NCI-H82 treated with DMSO at 0.1 percent for 48 hours (cell line): ENCODE measurements around the gene NFAM1.

Experiments
- DNase-seq: peaks from one replicate; lab custom pipeline; 2025; ENCODE audit not compliant: unreplicated experiment; lab: John Stamatoyannopoulos, UW

The NFAM1 gene

DNA sequence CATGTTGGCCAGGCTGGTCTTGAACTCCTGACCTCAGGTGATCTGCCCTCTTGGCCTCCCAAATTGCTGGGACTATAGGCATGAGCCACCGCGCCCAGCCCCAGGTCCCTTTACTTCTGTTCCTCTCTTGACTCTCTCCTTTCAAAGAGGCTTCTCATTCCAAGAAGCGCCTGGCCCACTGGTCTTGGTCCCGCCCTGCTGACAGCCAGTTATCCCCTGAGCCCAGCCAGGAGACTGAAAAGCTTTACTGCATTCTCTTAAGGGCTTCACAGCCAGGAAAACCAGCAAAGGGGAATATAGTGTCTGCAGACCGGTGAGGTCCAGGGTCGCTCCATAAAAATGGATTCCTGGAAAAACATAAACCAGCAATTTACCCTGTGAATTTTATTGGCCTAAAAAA, 68.3 kb downstream of the NFAM1 start:
- DNase-seq, result no peak

DNA sequence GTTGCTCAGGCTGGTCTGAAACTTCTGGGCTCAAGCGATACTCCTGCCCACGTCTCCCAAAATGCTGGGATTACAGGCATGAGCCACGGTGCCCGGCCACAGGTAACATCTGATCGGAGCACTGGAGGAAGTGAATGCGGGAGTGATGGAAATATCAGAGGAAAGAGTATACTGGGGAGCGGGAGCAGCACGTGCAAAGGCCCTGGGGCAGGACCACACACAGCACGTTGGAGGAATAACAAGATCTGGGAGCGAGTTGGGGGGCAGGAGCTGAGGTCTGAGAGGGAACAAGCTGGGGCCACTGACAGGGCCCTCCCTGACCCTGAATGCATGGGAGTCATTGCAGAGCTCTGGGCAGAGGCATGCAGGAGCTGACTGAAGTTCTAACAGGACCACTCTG, 70.7 kb downstream of the NFAM1 start:
- DNase-seq, result no peak

DNA sequence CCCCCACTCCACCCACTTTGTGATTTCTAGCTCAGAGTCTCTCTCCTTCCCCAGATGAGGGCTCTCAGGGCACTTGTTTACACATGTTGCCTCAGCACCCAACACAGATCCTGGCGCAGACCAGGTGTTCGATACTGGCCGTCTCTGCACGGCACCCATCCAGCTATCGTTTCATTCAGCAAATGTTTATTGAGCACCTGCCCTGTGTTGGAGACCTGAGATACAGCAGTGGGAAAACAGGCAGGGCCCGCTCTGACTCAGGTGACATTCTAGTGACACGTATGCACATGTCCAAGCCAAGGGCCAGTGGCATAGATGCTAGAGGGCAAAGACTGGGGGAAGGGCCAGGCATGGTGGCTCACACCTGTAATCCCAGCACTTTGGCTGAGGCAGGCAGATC, 71.9 kb downstream of the NFAM1 start:
- DNase-seq, result no peak

DNA sequence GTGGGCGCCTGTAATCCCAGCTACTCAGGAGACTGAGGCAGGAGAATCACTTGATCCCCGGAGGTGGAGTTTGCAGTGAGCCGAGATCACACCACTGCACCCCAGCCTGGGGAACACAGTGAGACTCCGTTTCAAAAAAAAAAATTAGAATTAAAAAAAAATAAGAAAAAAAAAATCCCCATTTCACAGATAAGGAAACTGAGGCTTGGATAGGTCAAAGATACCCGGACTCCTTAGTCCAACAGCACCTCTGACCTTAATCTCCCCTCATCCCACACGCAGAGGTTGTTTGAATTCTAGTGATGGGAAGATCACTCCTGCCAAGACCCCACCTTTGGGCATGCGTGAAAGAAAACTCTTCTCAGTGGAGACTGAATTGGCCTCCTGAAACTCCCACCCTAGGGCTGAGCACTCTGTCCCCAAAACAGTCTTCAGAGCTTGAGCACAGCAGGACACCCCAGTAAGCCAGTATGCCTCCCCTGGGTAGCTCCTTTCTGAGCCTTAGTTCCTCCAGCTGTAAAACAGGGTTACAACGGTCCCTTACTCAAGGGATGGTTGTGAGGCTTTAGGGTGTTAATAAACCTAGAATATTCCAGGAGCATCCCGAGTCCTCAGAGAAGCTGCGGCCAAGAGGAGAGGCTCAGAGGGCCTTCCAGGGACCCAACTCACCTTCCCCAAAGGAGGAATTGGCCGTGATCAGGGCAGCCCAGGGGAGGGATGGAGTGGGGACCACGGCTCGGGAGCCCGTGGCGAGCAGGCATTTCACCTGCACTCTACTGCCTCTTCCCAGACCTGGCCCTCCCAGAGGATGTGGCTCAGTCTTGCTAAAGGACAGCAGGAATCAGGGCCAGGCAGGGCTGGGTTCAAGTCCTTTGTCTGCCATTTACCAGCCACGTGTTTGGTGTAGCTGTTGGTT, 73.3 kb downstream of the NFAM1 start:
- no peak for DNase-seq

DNA sequence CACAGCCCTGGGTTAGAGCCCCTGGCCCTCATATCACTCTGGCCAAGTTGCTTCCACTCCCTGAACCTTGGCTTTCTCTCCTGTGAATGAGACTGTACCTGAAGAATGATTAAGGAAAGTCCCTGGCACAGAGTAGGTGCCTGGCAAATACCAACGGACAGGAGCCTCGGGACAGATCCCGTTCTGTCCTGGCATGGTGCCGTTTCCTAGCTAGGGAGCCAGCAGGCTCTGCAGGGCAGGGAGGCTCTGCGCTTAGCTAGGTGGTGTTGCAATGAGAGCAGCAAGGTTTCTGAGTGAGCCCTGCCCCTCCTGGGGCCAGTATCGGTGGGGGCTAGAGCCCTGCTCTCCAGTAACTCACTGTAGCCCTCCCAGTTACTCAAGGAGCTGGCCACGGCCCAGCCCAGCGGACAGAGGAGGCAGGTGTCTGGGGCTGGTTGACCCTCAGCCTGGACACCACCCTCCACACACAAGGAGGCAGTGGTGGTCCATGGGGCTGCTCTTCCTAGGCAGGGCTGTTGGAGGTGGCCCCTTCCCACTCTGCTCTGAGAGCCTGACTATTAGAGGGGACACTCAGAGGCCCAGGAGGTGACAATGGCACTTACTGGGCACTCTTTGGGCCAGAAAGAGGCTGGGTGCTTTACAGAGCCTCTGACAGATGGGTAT, 74.4 kb downstream of the NFAM1 start:
- no peak for DNase-seq

DNA sequence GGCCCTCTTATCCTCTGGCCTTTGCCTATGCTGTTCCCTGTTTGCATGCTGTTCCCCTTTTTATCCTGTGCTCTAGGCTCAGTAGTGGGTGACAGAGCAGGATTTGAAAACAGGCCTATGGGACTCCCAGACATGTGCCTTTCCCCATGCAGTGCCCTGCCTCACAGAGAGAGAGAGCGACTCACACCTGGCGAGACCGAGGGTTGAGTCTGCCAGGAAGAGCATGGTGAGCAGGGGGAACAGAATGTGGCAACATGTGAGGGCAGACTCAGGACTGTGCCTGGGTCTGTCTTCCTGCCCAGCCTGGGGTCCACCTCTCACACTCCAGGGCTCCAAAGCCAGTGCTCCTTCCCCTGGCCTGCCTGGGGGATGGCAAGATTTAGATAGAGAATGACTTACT, 75.0 kb downstream of the NFAM1 start:
- no peak for DNase-seq

DNA sequence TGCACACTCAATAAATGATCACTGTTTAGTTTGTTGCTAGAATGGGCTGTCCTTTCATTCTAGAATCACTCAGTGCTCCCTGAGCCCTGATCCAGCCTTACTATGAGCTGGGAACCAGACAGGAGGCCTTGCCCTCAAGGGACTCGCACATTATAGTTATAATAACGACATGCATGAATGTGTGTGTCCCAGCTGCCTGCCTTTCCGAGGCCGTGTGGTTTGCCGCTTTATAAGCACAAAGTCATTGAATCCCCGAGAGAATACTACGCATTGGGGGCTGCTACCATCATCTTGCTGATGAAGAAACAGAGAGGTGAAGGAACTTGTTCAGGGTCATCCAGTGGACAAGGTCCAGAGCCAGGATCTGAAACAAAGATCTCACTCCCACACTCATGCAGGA, 75.7 kb downstream of the NFAM1 start:
- no peak for DNase-seq

DNA sequence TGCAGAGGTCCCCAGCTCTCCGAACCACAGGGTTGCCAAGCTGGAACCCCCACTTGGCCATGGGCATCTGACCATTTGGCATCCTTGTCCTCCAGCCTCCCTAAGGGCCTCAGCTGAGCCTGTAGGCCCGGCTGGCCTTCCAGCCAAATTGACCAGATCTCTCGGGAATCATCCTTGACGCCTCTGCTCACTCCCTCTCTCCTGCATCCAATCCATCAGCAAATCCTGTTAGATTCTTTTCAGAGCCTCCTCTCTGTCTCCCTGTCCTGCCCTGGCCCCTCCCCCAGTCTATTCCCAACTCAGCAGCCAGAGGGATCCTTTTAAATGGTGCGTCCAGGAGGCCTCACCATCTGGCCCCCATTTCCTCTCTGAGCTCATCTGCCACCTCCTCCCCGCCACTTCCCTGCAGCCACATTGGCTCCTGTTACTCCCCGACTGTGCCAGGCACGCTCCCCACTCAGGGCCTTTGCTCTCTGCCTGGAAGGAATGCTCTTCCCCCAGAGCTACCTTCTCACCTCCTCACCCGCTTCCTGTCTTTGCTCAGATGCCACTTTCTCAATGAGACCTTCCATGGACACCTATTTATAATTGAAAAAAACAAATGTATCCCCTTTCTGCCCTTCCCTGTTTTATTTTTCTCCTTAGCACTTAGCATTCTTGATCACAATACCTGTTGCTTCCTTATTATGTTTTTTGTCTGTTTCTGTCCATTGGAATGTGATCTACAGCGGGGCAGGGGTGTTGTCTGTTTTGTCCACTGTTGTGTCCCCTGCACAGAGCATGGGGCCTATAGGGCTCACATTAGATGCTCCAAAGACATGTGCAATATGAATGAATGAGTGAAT, 78.1 kb downstream of the NFAM1 start:
- peak; percentile 96 for DNase-seq

DNA sequence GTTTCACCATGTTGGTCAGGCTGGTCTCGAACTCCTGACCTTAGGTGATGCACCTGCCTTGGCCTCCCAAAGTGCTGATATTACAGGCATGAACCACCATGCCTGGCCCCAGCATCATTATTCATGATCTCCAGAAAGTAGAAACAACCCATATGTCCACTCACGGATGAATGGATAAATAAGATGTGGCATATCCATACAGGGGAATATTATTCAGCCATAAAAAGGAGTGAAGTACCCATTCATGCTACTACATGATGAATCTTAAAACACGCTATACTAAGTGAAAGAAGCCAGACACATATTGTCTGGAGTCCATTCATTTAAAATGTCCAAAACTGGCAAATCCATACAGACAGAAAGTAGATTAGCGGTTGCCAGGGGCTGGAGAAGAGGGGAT, 81.8 kb downstream of the NFAM1 start:
- DNase-seq, result no peak

DNA sequence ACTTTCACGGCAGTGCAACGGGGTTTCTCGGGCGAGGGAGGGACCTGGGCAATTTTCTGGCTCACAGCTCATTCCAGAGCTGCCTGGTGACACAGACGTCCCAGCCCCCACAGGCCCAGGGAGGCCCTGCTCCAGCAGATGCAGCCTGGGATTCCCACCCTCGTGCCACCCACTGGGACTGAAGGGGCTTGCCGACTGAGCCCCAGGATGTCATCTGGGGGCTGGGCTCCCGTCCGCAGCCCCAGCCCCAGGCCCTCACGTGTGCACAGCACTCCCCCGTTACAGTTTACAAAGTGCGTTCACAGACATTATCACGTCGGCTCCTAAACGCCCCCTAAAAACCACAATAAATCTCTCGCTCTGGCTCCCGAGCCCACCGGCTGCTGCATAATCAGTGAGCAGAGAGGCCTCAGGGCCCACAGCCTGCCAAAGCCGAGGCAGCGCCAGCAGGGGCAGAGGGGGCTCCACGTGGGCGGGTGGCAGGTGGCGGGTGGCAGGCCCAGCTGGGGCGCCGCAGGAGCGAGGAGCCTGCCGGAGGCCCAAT, 84.8 kb downstream of the NFAM1 start:
- DNase-seq, result no peak

DNA sequence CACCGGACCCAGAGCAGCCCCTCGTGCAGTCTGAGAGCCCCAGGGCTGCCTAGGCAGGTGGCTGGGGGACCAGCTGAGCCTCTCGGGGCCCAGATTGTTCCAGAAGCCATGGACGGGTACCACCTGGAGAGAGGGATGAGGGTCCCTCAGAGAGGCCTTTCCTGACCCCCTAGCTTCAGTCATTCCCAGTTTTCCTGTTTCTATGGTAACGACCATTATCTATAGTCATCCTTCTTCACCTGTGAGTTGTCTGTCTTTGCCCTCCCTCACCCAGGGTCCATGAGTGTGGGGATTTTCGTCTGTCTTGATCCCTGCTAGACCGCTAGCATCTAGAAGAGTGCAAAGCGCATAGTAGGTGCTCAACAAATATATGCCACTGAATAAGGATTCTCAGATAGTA, 85.5 kb downstream of the NFAM1 start:
- no peak for DNase-seq

DNA sequence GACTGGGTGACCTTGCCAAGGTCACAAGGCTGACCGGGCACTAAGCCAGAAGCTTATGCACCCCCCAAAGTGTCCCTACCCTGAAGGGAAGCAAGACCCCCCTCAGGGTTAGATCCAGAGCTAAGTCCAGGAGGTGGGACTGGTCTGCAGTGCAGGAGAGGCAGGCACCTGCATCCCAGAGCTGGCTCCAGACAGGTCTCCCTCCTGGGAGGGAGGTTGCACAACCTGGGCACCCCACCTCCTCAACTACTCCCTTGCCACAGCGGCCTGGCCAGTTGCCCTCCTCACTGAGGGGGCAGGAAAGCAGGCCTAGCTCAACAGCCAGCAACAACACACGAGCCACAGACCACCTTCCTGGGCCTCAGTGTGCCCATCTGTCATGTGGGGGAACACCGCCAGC, 86.7 kb downstream of the NFAM1 start:
- no peak for DNase-seq

DNA sequence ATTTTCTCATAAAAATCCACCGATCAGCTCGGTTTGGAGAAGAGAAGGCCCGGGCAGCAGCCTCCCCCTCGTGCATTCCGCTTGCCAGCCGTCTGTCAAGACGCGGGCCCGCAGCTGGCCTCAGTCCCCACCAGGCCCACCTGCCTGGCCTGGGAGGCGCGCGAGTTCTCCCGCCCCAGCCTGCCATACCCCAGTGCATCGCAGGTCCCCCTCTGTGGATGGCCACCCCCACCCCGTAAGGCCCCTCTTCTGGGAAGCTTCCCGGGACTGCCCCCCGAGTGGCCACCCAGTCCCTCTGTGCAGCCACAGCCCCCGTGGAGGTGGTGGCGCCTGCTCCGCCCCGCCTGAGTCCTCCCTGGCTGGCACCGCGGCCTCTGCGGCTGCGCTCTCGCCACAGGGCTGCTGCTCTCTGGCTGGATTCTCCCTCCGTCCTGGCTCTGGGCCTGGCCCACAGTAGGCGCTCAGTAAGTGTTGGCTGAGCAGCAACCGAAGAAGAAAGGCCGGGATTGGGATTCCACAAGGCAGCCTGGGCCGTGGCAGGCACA, 87.8 kb downstream of the NFAM1 start:
- DNase-seq, result no peak

DNA sequence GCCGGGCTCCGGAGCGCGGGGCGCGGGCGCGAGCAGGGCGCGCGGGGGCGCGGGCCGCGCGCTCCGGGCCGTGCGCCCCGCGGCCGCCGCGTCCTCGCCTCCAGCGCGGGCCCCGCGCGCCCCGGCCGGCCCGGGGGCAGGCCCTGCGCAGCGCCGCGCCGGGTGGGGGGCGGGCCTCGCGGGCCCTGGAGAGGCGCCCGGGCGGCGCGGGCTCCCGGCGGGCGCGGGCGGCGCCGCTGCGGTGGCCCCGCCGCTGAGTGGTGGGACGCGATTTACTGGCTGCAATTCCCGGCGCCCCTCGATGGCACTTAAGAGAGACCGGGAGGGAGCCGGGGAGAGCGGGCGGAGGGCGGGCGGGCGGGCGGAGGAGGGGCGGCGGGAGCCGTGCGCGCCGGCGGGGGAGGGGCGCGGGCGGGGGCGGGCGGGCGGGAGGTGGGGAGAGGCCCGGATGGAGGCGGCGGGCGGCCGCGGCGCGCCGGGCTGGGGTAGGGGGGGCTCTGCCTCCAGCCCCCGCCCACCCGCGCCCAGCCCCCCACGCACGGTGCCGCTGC, 88.6 kb downstream of the NFAM1 start:
- no peak for DNase-seq

DNA sequence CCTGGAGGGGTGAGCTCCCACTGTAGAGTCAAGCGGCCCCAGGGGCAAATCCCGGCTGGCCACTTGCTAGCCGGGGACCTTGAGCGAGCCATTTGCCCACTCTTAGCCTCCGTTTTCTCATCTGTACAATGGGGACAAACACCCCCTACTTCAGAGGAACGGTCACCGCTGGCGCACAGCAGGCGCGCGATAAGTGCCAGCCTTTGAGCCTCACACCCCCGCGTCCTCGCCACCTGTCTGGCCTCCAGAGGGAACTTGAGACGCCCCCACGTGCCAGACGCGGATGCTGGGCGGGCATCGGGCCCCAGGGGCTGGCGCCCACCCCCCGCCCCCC, 89.1 kb downstream of the NFAM1 start:
- DNase-seq, result no peak

DNA sequence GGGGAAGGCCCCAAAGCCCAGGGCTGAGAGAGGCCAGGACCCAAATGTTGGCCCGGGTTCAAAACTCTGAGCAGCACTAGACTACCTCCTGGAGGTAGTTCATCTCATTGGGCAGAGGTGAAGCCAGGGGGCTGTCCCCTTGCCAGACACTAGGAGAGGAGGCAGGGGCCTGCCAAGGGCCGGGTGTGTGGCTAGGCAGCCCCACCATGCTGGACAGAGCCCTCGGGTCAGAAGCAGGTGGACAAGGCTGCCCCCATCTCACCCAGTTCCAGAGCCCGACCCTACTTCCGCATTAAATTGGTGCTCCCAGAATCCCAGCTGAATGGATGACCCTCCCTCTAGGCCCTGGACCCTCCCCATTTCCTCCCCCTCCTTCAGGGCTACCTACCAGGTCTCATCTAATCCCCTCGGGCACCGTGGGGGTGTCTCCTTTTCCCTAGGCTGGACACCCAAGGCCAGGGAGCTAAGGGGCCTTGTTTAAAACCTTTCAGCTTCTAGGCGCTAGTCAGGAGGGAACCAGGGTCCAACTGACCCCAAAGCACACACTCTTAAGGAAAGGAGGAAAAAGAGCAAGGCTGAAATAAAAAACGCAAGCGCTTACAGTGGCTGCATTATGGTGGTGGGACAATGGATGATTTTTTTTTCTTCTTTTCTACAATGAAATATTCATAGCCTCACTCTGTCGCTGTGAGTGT, 89.6 kb downstream of the NFAM1 start:
- no peak for DNase-seq

DNA sequence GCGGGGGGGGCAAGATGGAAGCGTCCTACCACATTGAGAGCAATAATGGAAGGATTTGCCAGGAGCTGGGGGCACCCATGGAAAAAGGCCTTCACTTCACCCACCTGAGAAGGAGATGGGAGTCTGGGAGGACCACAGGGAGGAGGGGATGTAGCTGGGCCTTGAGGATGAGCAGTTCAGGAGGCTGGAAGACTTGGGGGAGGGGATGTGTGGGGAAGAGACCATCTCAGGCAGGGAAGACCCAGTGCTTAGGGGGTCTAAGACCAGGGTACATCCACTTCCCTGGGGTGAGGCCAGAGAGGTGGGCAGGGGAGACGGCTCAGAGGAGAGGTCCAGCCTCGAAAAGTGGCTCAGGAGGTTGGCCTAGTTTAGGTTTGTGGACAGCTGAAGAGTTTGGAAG, 90.4 kb downstream of the NFAM1 start:
- no peak for DNase-seq

DNA sequence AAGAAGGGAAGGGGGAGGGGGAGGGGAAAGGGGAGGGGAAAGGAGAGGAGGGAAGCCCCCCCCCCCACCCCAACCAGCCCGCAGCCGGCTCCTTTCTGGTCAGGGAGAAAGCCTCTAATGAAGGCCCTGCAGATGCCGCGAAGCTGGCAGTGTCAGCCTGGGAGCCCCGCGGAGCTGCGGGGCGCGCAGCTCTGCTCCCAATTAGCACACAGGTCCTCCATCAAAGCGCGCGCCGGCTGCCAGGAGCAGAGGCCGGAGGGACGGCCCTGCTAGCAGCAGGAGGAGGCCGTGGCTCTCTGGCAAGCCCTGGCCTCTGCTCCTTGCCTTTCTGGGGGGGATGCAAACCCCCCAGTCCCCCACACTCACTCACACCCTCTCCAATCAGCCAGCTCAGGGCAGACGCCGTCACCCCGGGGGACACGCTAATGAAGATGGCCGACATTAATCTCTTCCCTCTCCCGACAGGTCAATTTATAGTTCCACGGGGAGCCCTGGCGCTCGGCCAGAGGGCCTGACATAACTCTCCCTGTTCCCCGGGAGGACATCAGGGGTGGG, 91.3 kb downstream of the NFAM1 start:
- no peak for DNase-seq

DNA sequence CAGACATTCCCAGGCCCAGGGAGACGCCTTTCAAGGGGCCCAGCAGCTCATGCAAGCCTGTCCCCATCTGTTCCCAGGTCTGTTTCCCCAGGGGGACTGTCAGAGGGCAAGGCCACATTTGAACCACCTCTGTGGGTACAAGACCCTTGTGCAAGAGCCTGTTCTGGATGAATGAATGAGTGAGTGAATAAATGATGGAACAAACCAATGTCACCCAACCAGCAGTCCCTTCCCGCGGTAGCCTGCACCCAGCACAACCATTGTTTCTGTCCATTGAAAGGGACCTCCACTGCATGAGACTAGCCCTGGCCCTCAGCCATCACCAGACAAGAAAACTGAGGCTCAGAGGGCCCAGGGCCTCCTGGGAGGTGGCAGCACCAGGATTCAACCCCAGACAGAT, 92.1 kb downstream of the NFAM1 start:
- no peak for DNase-seq

DNA sequence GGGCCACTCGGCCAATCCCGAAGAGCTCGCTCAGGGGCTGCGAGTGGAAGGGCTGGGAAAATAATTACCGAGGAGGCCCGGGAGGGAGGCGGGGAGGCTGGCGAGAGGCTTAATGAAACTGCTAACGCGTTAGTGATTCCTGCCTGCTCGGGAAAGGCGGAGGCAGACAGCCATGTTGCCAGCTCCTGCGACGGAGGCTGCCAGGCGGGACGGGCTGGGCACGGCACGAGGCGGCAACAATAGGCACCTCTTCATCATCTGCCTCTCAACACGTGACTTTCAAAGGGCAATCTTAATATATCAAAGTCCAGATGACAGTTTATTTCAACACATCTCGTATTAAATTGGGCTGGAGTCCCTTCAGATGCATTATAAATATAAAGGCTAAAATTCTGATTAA, 93.7 kb downstream of the NFAM1 start:
- no peak for DNase-seq
